Endothelial cell of umbilical vein (primary cell): ENCODE data around the gene CAPN14. TPM values are rescaled to one million over a fixed set of nuclear protein-coding genes. Genes with fewer than 3 reads are reported as not detected.

Experiments
- BruUV-seq: library from RNA; stranded (reverse); fragments of 400-500 nt; replicated peaks from 2 replicates; lab custom pipeline; 2021; lab: Mats Ljungman, UMichigan
- CTCF ChIA-PET: fragments of 300-600, 350-600 bp; sonication (Branson Sonifier 250); formaldehyde crosslinking; loops from one replicate; lab custom pipeline; 2021; ENCODE audit warnings: antibody characterized with exemption, inconsistent platforms; lab: Charles Lee
- POLR2A ChIA-PET: fragments of 300-600, 350-600 bp; sonication (Branson Sonifier 250); formaldehyde crosslinking; loops from one replicate; lab custom pipeline; 2021; ENCODE audit warnings: antibody characterized with exemption, inconsistent platforms; lab: Charles Lee
- DNase-seq: peaks from one replicate; pipeline ENCODE4 v3.0.0-alpha.2; 2011; ENCODE audit warnings: low read depth, low spot score
- FAIRE-seq: peaks from 2 replicates; lab custom pipeline; 2011; peaks lifted over from hg19 to GRCh38; lab: Jason Lieb, UNC
- H2AFZ ChIP-seq: 2 replicates; pipeline ENCODE4 v1.6.0; 2012; ENCODE audit warnings: low read depth, low read length, control low read depth, inconsistent platforms
- H3K27ac ChIP-seq: 2 replicates; pipeline ENCODE4 v1.5.1; 2011; ENCODE audit warnings: low read depth, mild to moderate bottlenecking, control low read depth, low read length, moderate library complexity; ENCODE audit not compliant: insufficient read depth
- H3K27me3 ChIP-seq, 2 experiments: 2 replicates each; pipeline versions ENCODE4 v1.6.0 to v1.6.1; 2011; ENCODE audit warnings: low read length in 2 of 2, mixed read lengths in 1 of 2; ENCODE audit not compliant: control insufficient read depth in 2 of 2, insufficient read depth in 2 of 2
- H3K36me3 ChIP-seq, 2 experiments: 2 replicates in 1 of 2; 3 replicates in 1 of 2; pipeline ENCODE4 v1.5.1; 2011; ENCODE audit warnings: low read length in 2 of 2, mild to moderate bottlenecking in 1 of 2, moderate library complexity in 1 of 2; ENCODE audit not compliant: control insufficient read depth in 2 of 2, insufficient read depth in 2 of 2; ENCODE audit errors: extremely low read depth in 1 of 2
- H3K4me1 ChIP-seq: 3 replicates; pipeline ENCODE4 v1.5.1; 2011; ENCODE audit warnings: mild to moderate bottlenecking, low read length; ENCODE audit not compliant: control insufficient read depth, insufficient read depth; ENCODE audit errors: extremely low read depth
- H3K4me2 ChIP-seq: 2 replicates; pipeline ENCODE4 v1.6.1; 2011; ENCODE audit warnings: low read length, control low read depth, mixed read lengths; ENCODE audit not compliant: insufficient read depth
- H3K4me3 ChIP-seq, 3 experiments: fragments of 200-600 bp in 1 of 3; sonication (generic), shearing (Covaris generic) in 1 of 3; replicated peaks in 1 of 3; 2 replicates each; pipeline ENCODE4 v1.5.1; 2011 to 2016; ENCODE audit warnings: control low read depth in 3 of 3, low read length in 3 of 3, mild to moderate bottlenecking in 2 of 3, inconsistent platforms in 1 of 3, low read depth in 1 of 3, moderate library complexity in 1 of 3; ENCODE audit not compliant: insufficient read depth in 1 of 3
- H3K79me2 ChIP-seq: 2 replicates; pipeline ENCODE4 v1.6.0; 2012; ENCODE audit warnings: low read length, inconsistent platforms; ENCODE audit not compliant: control insufficient read depth, insufficient read depth
- H3K9ac ChIP-seq: replicated peaks from 2 replicates; pipeline ENCODE3; 2011; ENCODE audit warnings: low read length, control low read depth; ENCODE audit not compliant: insufficient read depth; ENCODE audit errors: extremely low read depth
- H3K9me1 ChIP-seq: replicated peaks from 3 replicates; pipeline ENCODE4 v1.6.0; 2011; ENCODE audit warnings: mild to moderate bottlenecking, low read length; ENCODE audit not compliant: control insufficient read depth, insufficient read depth; ENCODE audit errors: extremely low read depth
- H3K9me3 ChIP-seq: replicated peaks from 2 replicates; pipeline ENCODE4 v1.5.1; 2012; ENCODE audit warnings: low read length, inconsistent platforms; ENCODE audit not compliant: control insufficient read depth, insufficient read depth
- H4K20me1 ChIP-seq: replicated peaks from 2 replicates; pipeline ENCODE3; 2011; ENCODE audit warnings: mild to moderate bottlenecking, low read length; ENCODE audit not compliant: control insufficient read depth, insufficient read depth; ENCODE audit errors: extremely low read depth
- CTCF ChIP-seq, 2 donors: IDR thresholded peaks; 1 replicate in 1 of 2; 2 replicates in 1 of 2; pipeline ENCODE4 v1.5.1; 2011; ENCODE audit warnings: low read length in 2 of 2, mild to moderate bottlenecking in 2 of 2, moderate library complexity in 2 of 2, control low read depth in 1 of 2, inconsistent platforms in 1 of 2, low read depth in 1 of 2; ENCODE audit not compliant: insufficient read depth in 1 of 2; ENCODE audit errors: extremely low read depth in 1 of 2
- EZH2 ChIP-seq: IDR thresholded peaks from 2 replicates; pipeline ENCODE4 v1.6.1; 2012; ENCODE audit warnings: borderline replicate concordance, low read depth, mild to moderate bottlenecking, moderate library complexity, low read length, inconsistent platforms; ENCODE audit not compliant: severe bottlenecking
- FOS ChIP-seq: IDR thresholded peaks from 2 replicates; pipeline ENCODE4 v1.6.1; 2011; ENCODE audit warnings: mild to moderate bottlenecking, low read length, moderate library complexity, borderline replicate concordance; ENCODE audit not compliant: insufficient read depth
- GATA2 ChIP-seq: IDR thresholded peaks from 2 replicates; pipeline ENCODE4 v1.7.0; 2011; ENCODE audit warnings: low read depth, mild to moderate bottlenecking, moderate library complexity, mixed read lengths, low read length; ENCODE audit not compliant: insufficient read length, insufficient read depth
- JUN ChIP-seq: IDR thresholded peaks from 2 replicates; pipeline ENCODE4 v1.6.1; 2011; ENCODE audit warnings: borderline replicate concordance, low read depth; ENCODE audit not compliant: insufficient read length, insufficient read depth
- MAX ChIP-seq: IDR thresholded peaks from 2 replicates; pipeline ENCODE4 v1.6.1; 2011; ENCODE audit not compliant: insufficient read depth, insufficient read length
- MYC ChIP-seq: IDR thresholded peaks from one replicate; pipeline ENCODE4 v1.6.1; 2011; ENCODE audit warnings: mild to moderate bottlenecking, low read depth, low read length
- POLR2A ChIP-seq: IDR thresholded peaks from 2 replicates; pipeline ENCODE4 v1.6.1; 2012; ENCODE audit warnings: low read depth, mild to moderate bottlenecking, control low read depth, low read length
- POLR2AphosphoS5 ChIP-seq: IDR thresholded peaks from 2 replicates; pipeline ENCODE4 v1.6.1; 2012; ENCODE audit warnings: low read depth, mild to moderate bottlenecking, control low read depth, low read length, moderate library complexity; ENCODE audit not compliant: insufficient read depth
- dilution Hi-C: fragments of 300-500 bp; cut with MboI; formaldehyde crosslinking; loops from one replicate; pipeline ENCODE4 v1.15.0; 2019; ENCODE audit warnings: low sequenced_read_pairs; ENCODE audit not compliant: extremely low pct_ligation_motif_present
- intact Hi-C: fragments of 100-400 bp; cut with micrococcal nuclease; formaldehyde crosslinking; loops from one replicate; pipeline ENCODE4 v1.10.0; 2022
- polyA plus RNA-seq, 4 experiments: library from polyadenylated mRNA; depleted of rRNA in 3 of 4; stranded (reverse) in 3 of 4; unstranded in 1 of 4; fragments of >200 nt; gene quantifications; 2 replicates each; pipeline versions ENCODE4 v1.2.1 to v1.2.3, GENCODE V29; 2011 to 2012; ENCODE audit warnings: missing spikeins in 1 of 4
- total RNA-seq: library from RNA; stranded (reverse); gene quantifications from 2 replicates; pipeline ENCODE4 v1.2.3, GENCODE V29; 2021

CAPN14 gene
- total and polyA plus RNA-seq, 2 donors (not counting 3 experiments of a cell fraction or from before 2014, with no cell fraction given) = 0.01 to 0.15 TPM

DNA sequence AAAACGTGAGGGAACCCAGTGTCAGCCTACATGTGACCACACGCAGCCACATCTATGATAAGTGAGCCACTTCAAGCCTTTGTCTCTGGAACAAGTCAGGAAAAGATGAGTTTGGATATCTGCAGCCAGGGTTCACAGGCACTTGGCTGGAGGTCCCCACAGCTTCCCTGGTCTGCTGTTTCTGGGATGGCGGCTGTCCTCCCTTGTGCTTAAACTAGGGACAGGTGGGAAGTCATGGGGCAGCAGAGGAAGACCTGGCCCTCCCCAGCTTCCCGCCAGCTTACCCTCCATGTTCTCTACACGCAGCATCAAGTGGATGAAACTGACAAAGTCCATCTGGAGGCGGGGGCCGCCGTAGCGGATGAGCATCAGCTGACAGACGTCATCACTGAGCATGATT is 40.6 kb downstream of the CAPN14 start:
- no peak overlapping the region for H3K27ac ChIP-seq
- DNase-seq (no peak), FAIRE-seq (no peak)
- ChIA-PET CTCF (interaction anchor here (2.1 kb wide), 1 partner anchor 465 kb away, joined by 7 read pairs; no protein-coding TSS in a partner anchor), POLR2A (no interaction called here)
- H3K4me1 ChIP-seq = no peaks in the 10 kb centered on the region
- H2AFZ ChIP-seq = no peak overlapping the region
- H3K9me1 ChIP-seq = no peaks in the 10 kb centered on the region
- H4K20me1 ChIP-seq = no peaks in the 10 kb centered on the region
- no peak for TF ChIP-seq POLR2AphosphoS5
- TF ChIP-seq FOS = no peak
- no peak for TF ChIP-seq GATA2
- TF ChIP-seq MYC = no peak
- no peak for TF ChIP-seq EZH2
- TF ChIP-seq MAX = no peak
- TF ChIP-seq JUN = no peak
- TF ChIP-seq CTCF (IDR thresholded peaks at IDR 0.05; ENCODE audit: extremely low read depth in 1 of 2, insufficient read depth in 1 of 2, low read depth in 1 of 2, low read length in 2 of 2) = no peak
- TF ChIP-seq POLR2A = no peak
- no peaks in the 10 kb centered on the region for H3K27me3 ChIP-seq
- intact Hi-C loops = no loop called here
- no peak overlapping the region for H3K4me3 ChIP-seq
- H3K4me2 ChIP-seq = no peak overlapping the region
- no peaks in the 10 kb centered on the region for H3K36me3 ChIP-seq
- no TSS peak for BruUV-seq
- no peaks in the 10 kb centered on the region for H3K79me2 ChIP-seq
- no peak overlapping the region for H3K9ac ChIP-seq
- dilution Hi-C loops = no loop called here
- no peaks in the 10 kb centered on the region for H3K9me3 ChIP-seq
